ENCODE data around the gene STK32C.
"Not testable (repeated sequence)": the region's sequence is repeated elsewhere in the genome, so short reads cannot be mapped to it uniquely, and the experiment has no call there.

The STK32C gene

DNA sequence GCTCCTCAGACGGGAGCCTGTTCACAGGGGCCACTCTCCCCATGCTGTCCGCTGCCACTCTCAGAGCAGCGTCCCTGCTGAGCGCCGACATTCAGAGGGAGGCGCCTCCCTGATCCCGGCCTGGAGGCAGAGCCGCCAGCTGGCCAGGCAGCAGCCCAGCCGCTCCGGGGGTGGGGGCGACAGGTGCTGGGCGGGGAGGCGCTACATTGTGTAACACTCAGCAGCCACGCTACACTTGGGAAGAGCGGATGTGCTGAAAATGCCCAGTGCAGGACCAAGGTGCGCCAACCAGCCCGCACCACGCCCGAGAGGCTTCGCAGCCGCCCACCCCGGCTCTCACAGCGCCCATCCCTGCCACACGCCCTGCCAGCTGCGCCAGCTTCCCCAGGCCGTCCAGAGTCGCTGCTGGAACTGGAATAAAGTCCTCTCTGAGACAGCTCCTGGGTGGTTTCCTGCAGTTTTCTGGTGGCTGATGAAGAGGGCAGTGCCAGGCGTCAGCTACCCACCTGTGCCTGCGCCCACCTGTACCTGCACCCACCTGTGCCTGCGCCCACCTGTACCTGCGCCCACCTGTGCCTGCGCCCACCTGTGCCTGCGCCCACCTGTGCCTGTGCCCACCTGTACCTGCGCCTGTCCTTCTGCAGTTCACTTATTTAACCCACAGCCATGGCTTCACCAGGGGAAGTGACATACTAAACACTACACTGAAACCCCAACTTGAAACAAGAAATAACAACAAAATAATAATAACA lies 25.7 kb downstream of the STK32C start:
- no peak for DNase-seq (ENCODE audit: low read depth)

- no peak for DNase-seq (ENCODE audit: low read depth)
Measured at GRCh38 chr10:132280646-132281074, 27.1 kb downstream of the STK32C start.

GRCh38 chr10:132279873-132280645 lies 27.7 kb downstream of the STK32C start:
- no peak for DNase-seq (ENCODE audit: low read depth)

GRCh38 chr10:132277311-132277741 lies 30.4 kb downstream of the STK32C start:
- DNase-seq (ENCODE audit: low read depth): no peak

- DNase-seq (ENCODE audit: low read depth): no peak
Measured at GRCh38 chr10:132276706-132277105, 31.0 kb downstream of the STK32C start.

- DNase-seq (ENCODE audit: low read depth): no peak
Measured at GRCh38 chr10:132276179-132276675, 31.5 kb downstream of the STK32C start.

GRCh38 chr10:132275426-132276178 lies 32.1 kb downstream of the STK32C start:
- DNase-seq (ENCODE audit: low read depth): no peak

- no peak for DNase-seq (ENCODE audit: low read depth)
Measured at GRCh38 chr10:132274986-132275385, 32.8 kb downstream of the STK32C start.

- DNase-seq (ENCODE audit: low read depth): no peak
Measured at GRCh38 chr10:132274581-132274980, 33.2 kb downstream of the STK32C start.

DNA sequence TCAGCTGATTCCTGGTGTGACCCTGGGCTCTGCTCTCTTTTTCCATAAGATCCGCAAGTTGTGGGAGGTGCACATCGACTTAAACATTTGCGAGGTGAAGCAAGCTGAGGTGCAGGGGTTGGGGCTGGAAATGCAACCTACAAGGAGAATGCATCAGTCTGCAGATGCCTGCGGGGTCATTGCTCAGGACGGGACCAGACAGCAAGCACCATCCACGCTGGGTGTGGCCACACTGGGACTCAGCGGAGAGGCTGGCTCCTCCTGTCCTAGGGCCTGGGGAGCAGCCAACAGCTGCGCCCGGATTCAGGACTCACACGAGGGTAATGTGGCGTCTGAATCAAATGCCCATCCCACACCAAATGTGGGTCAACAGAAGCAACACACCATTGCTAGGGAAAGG lies 33.8 kb downstream of the STK32C start:
- DNase-seq (ENCODE audit: low read depth): no peak

- no peak for DNase-seq (ENCODE audit: low read depth)
Measured at GRCh38 chr10:132273304-132273944, 34.3 kb downstream of the STK32C start.

DNA sequence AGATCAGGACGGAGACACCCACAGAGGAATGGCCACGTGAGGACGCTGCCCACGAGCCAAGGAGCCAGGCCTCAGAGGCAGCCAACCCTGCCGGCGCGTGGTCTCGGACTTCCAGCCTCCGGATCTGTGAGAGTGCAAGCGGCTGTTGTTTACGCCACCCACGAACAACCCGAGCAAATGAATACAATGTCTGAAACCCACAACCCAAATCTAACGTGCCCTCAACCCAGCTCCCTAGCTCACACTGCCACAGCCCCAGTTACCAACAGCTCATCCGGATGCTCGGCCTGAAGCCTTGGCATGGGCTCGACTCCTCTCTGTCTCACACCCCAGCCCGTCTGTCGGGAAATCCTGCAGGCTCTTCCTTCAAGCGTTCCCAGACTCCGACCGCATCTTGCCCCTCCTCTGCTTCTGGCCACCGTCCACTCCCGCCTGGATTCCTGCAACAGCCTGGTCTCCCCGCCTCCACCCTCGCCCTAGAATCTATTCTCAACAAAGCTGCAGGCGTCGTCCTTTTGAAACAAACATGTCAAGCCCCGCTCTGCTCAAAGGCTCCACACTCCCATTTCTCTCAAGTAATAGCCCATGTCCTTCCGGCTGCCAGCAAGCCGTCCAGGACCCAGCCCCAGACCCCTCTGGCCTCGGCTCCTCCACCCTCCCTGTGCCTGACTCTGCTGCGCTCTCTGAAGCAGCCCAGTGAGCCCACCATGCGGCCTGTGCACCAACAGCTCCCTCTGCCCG lies 35.3 kb downstream of the STK32C start:
- no peak for DNase-seq (ENCODE audit: low read depth)

GRCh38 chr10:132271458-132272230 lies 36.1 kb downstream of the STK32C start:
- no peak for DNase-seq (ENCODE audit: low read depth)

DNA sequence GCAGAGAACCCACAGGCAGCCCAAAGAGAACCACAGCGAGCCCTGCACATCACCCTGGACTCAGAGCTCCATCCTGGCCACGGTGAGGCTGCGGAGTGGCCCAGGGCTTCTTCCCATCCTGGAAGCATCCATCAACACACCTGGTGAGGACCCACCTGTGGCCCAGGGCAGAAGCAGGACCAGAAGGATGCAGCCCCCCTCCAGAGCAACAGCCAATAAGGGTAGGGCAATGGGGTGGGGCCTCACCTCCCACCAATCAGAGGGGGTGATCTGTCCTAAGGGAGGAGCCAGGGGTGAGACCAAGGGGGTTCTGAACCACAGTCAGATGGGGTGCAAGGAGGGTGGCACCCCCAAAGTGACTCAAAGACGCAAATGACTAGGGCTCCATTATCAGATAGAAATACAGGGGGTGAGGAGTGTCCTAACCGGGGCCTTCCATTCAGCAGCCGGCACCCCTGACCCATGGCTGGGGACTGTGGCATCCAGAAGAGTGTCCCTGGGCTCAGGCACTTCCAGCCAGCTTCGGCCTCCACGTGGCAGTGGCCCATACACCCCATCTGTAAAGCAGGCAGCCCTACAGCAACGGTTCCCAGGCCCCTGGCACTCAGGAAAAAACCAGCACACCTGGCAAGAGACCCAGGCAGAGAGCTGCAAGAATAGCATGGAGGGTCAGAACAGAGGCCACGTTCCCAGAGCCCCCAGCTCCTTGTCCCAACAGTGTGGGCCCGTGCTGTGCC lies 36.9 kb downstream of the STK32C start:
- no peak for DNase-seq (ENCODE audit: low read depth)

- no peak for DNase-seq (ENCODE audit: low read depth)
Measured at GRCh38 chr10:132270256-132270655, 37.5 kb downstream of the STK32C start.

DNA sequence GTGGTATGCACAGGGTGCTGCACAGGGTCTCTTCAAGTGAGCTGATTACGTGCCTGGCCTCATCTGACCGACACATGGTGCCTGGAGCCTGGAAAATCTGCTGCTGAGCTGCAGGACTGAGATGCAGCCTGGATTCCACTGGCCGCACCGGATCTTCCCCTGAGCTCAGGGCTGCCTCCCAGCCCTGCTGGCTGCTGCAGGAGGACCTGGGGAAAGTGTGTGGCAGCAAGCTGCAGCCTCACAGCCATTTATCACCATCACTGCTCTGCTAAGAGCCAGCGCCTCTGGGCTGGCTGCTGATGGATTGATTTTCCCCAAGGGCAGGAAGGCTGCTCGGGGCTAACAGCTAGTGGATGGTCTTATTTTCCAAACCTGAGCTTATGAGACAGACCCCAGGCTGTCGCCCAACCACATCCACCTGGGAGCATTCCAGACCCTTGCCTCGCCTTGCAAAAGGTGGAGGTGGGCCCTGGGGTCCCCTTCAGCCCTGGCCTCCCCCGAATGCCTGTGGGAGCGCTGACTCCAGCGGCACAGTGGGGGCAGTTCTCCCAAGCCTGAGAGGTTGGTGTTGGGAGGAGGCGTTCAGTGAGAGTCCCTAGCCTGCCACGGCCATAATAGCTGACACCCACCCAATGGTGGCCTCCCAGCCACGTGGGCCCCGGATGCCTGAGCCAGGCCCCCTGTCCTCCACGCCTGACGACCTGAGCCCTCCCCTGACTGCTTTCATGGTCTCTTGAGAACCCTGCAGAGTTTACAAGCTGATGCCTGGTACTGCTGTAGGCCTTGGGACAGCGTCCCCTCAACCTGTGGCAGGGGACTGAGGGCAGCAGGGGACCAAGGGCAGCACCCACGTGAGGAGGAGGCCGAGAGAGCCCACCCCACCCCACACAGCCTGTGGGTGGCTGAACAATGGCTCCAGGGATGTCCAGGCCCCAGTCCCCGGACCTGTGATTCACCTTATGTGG lies 38.2 kb downstream of the STK32C start:
- no peak for DNase-seq (ENCODE audit: low read depth)

DNA sequence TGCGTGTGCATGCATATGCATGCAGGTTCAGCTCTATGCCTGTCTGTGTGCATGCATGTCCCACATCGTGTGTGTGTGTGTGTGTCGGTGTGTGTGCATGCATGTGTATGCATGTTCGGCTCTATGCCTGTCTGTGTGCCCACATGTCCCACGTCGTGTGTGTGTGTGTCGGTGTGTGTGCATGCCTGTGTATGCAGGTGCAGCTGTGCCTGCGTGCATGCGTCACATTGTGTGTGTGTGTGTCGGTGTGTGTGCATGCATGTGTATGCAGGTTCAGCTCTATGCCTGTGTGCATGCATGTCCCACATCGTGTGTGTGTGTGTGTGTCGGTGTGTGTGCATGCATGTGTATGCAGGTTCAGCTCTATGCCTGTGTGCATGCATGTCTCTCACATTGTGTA lies 39.8 kb downstream of the STK32C start:
- DNase-seq (ENCODE audit: low read depth): not testable (repeated sequence)

GRCh38 chr10:132266594-132267161 lies 41.1 kb downstream of the STK32C start:
- no peak for DNase-seq (ENCODE audit: low read depth)
